ENCODE results near the gene SRMS. TPM values are rescaled to one million over a fixed set of nuclear protein-coding genes. Genes with fewer than 3 reads are reported as not detected.

SRMS gene
- total RNA-seq, 1 experiment from 2014 or later, result 3.2 TPM

DNA sequence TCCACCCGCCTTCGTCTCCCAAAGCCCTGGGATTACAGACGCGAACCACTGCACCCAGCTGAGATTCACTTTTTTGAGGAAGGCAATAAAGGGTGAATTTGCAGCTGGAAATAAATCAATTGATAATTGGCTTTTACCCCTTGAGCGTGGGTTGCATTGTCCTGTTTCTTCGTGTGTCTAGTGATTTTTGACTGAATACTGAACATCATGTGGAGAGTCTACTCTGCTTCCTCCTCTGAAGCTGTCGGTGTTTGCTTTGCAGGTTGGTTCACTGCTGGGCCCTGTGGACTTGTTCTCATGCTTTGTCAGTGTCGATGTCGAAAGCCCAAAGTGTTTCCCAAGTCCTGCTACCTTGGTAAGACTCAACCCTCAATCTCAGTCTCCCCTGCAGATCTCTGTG, 42.9 kb downstream of the SRMS start:
- ATAC-seq, result no peak
- Histone ChIP-seq H3K4me3 (replicated peaks in 1 of 2; ENCODE audit: low read depth in 1 of 2, low read length in 2 of 2) (no peak overlapping the region), H2AFZ (ENCODE audit: low read depth, low read length, poor library complexity, severe bottlenecking) (no peak overlapping the region), H3K9ac (ENCODE audit: low read length) (no peak overlapping the region), H3K27me3 (ENCODE audit: insufficient read depth, low read length) (no peaks in the 10 kb centered on the region), H3K79me2 (ENCODE audit: insufficient read depth, low read length) (no peaks in the 10 kb centered on the region), H3K36me3 (ENCODE audit: control insufficient read depth in 1 of 2, insufficient read depth in 2 of 2, low read length in 2 of 2) (no peaks in the 10 kb centered on the region), H3K27ac (ENCODE audit: low read depth, low read length) (no peak overlapping the region), H3K4me1 (ENCODE audit: control insufficient read depth in 1 of 2, insufficient read depth in 2 of 2, low read length in 2 of 2) (peaks cover 9 to 18% of the 10 kb centered on the region in 2 experiments), H3K9me3 (ENCODE audit: control insufficient read depth in 1 of 2, insufficient read depth in 1 of 2, low read depth in 1 of 2, low read length in 2 of 2) (no peaks in the 10 kb centered on the region; a peak in 1 of 4 replicates), H4K20me1 (ENCODE audit: insufficient read depth) (no peaks in the 10 kb centered on the region), H3K9me2 (ENCODE audit: insufficient read depth) (no peaks in the 10 kb centered on the region), H3K4me2 (ENCODE audit: low read length) (no peak overlapping the region)
- POLR2A ChIA-PET, result interaction anchor here (1.3 kb wide), 1 partner anchor 16 kb away, joined by 3 read pairs; the partner anchor contains the start of gene PPDPF
- BruUV-seq (replicated peaks), result no TSS peak
- CTCF ChIA-PET, result interaction anchor here (0.6 kb wide), 1 partner anchor 20 kb away, joined by 3 read pairs; no protein-coding TSS in a partner anchor
- intact Hi-C loops (cut with micrococcal nuclease), result no loop called here
- TF ChIP-seq ZFX (IDR thresholded peaks at IDR 0.05) (no peak), RAD21 (IDR thresholded peaks at IDR 0.05; ENCODE audit: low read depth) (no peak), CEBPB (IDR thresholded peaks at IDR 0.05; ENCODE audit: low read depth) (no peak), SIN3A (IDR thresholded peaks at IDR 0.05; ENCODE audit: low read depth) (no peak), TCF7L2 (IDR thresholded peaks at IDR 0.05; ENCODE audit: borderline replicate concordance, extremely low read depth, insufficient read depth, insufficient read length) (no peak), EZH2phosphoT487 (IDR thresholded peaks at IDR 0.05; ENCODE audit: borderline replicate concordance) (no peak), ZNF274 (IDR thresholded peaks at IDR 0.05; ENCODE audit: low read depth, low read length) (no peak), POLR2A (IDR thresholded peaks at IDR 0.05; ENCODE audit: borderline replicate concordance, extremely low read depth, insufficient read depth, insufficient read length) (no peak), CBX3 (IDR thresholded peaks at IDR 0.05; ENCODE audit: low read depth) (no peak), YY1 (IDR thresholded peaks at IDR 0.05; ENCODE audit: extremely low read depth, insufficient replicate concordance, low read depth, low read length) (no peak)
- TF ChIP-seq, protein P1, sequence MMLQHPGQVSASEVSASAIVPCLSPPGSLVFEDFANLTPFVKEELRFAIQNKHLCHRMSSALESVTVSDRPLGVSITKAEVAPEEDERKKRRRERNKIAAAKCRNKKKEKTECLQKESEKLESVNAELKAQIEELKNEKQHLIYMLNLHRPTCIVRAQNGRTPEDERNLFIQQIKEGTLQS (IDR thresholded peaks at IDR 0.05), result no peak
- TF ChIP-seq, protein P2, sequence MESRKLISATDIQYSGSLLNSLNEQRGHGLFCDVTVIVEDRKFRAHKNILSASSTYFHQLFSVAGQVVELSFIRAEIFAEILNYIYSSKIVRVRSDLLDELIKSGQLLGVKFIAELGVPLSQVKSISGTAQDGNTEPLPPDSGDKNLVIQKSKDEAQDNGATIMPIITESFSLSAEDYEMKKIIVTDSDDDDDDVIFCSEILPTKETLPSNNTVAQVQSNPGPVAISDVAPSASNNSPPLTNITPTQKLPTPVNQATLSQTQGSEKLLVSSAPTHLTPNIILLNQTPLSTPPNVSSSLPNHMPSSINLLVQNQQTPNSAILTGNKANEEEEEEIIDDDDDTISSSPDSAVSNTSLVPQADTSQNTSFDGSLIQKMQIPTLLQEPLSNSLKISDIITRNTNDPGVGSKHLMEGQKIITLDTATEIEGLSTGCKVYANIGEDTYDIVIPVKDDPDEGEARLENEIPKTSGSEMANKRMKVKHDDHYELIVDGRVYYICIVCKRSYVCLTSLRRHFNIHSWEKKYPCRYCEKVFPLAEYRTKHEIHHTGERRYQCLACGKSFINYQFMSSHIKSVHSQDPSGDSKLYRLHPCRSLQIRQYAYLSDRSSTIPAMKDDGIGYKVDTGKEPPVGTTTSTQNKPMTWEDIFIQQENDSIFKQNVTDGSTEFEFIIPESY (IDR thresholded peaks at IDR 0.05; ENCODE audit: extremely low read depth, insufficient replicate concordance, low read length), result no peak
- TF ChIP-seq, protein P3, sequence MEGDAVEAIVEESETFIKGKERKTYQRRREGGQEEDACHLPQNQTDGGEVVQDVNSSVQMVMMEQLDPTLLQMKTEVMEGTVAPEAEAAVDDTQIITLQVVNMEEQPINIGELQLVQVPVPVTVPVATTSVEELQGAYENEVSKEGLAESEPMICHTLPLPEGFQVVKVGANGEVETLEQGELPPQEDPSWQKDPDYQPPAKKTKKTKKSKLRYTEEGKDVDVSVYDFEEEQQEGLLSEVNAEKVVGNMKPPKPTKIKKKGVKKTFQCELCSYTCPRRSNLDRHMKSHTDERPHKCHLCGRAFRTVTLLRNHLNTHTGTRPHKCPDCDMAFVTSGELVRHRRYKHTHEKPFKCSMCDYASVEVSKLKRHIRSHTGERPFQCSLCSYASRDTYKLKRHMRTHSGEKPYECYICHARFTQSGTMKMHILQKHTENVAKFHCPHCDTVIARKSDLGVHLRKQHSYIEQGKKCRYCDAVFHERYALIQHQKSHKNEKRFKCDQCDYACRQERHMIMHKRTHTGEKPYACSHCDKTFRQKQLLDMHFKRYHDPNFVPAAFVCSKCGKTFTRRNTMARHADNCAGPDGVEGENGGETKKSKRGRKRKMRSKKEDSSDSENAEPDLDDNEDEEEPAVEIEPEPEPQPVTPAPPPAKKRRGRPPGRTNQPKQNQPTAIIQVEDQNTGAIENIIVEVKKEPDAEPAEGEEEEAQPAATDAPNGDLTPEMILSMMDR (IDR thresholded peaks at IDR 0.05 in 2 of 3, conservative IDR thresholded peaks at IDR 0.05 in 1 of 3; ENCODE audit: borderline replicate concordance in 1 of 3, insufficient read depth in 1 of 3, low read depth in 2 of 3, low read length in 2 of 3), result no peak
- TF ChIP-seq, protein P4, sequence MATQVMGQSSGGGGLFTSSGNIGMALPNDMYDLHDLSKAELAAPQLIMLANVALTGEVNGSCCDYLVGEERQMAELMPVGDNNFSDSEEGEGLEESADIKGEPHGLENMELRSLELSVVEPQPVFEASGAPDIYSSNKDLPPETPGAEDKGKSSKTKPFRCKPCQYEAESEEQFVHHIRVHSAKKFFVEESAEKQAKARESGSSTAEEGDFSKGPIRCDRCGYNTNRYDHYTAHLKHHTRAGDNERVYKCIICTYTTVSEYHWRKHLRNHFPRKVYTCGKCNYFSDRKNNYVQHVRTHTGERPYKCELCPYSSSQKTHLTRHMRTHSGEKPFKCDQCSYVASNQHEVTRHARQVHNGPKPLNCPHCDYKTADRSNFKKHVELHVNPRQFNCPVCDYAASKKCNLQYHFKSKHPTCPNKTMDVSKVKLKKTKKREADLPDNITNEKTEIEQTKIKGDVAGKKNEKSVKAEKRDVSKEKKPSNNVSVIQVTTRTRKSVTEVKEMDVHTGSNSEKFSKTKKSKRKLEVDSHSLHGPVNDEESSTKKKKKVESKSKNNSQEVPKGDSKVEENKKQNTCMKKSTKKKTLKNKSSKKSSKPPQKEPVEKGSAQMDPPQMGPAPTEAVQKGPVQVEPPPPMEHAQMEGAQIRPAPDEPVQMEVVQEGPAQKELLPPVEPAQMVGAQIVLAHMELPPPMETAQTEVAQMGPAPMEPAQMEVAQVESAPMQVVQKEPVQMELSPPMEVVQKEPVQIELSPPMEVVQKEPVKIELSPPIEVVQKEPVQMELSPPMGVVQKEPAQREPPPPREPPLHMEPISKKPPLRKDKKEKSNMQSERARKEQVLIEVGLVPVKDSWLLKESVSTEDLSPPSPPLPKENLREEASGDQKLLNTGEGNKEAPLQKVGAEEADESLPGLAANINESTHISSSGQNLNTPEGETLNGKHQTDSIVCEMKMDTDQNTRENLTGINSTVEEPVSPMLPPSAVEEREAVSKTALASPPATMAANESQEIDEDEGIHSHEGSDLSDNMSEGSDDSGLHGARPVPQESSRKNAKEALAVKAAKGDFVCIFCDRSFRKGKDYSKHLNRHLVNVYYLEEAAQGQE (IDR thresholded peaks at IDR 0.05; ENCODE audit: low read depth), result no peak
- TF ChIP-seq, protein P5, sequence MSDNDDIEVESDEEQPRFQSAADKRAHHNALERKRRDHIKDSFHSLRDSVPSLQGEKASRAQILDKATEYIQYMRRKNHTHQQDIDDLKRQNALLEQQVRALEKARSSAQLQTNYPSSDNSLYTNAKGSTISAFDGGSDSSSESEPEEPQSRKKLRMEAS (IDR thresholded peaks at IDR 0.05), result no peak
- DNase-seq (ENCODE audit: low read depth, low spot score), result no peak
- RAD21 ChIA-PET (ENCODE audit: low non-redundant PET in 1 of 2, low total read pairs in 2 of 2, uncharacterized antibody in 2 of 2, unreplicated experiment in 2 of 2), result no interaction called here
